HG02852 (cell line): Measurements from ENCODE around the gene STMN3.

Experiments used
- ATAC-seq: cut with Tn5 transposase; IDR thresholded peaks from one replicate; pipeline ENCODE4 v1.9.1; 2021; ENCODE audit warnings: mild to moderate bottlenecking, moderate library complexity; ENCODE audit not compliant: unreplicated experiment

The STMN3 gene

GRCh38 chr20:63591147-63591533, 62.1 kb downstream of the STMN3 start:
- no peak for ATAC-seq

- no peak for ATAC-seq
These were observed 62.7 kb downstream of the STMN3 start for GRCh38 chr20:63590218-63591146.
